ENCODE results near the gene PLPP3. TPM values are rescaled to one million over a fixed set of nuclear protein-coding genes. Genes with fewer than 3 reads are reported as not detected.

PLPP3 gene
- polyA plus RNA-seq, 1 donor = 91.7 TPM

DNA sequence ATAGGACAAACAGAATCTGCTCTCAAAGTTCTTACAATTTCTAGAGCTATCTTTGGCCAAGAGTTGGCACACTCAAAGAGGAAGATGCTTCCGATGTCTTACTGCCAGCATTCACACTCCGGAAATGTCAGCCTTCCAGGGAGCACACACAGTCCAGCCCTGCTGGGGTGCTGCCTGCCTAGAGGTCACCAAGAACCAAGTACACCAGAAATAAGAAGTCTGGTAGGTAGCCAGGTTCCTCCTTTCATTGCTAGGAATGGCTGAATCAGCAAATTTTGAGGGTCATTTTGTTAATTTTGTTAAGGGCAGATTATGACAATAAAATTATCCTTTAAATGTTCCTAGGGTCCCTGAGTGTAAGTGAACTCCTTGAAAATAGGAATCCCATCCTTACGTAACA is 77.5 kb downstream of the PLPP3 start:
- no peak for DNase-seq

DNA sequence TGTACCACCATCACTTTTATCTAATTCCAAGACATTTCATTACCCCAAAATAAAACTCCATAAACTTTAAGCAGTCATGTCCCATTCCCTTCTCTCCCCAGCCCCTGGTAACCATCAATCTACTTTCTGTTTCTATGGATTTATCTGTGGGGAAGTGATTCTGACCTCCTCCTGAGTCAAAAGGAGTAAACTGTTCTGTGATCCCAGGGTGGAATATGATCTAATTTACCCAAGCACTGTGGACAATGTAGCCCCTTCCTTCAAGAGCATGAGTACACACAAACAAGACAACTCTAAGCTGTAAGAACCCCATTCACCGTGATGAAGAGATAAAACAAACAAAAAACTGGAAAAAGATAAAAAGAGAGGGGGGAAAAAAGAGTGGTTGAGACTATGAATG is 77.9 kb downstream of the PLPP3 start:
- DNase-seq = no peak

DNA sequence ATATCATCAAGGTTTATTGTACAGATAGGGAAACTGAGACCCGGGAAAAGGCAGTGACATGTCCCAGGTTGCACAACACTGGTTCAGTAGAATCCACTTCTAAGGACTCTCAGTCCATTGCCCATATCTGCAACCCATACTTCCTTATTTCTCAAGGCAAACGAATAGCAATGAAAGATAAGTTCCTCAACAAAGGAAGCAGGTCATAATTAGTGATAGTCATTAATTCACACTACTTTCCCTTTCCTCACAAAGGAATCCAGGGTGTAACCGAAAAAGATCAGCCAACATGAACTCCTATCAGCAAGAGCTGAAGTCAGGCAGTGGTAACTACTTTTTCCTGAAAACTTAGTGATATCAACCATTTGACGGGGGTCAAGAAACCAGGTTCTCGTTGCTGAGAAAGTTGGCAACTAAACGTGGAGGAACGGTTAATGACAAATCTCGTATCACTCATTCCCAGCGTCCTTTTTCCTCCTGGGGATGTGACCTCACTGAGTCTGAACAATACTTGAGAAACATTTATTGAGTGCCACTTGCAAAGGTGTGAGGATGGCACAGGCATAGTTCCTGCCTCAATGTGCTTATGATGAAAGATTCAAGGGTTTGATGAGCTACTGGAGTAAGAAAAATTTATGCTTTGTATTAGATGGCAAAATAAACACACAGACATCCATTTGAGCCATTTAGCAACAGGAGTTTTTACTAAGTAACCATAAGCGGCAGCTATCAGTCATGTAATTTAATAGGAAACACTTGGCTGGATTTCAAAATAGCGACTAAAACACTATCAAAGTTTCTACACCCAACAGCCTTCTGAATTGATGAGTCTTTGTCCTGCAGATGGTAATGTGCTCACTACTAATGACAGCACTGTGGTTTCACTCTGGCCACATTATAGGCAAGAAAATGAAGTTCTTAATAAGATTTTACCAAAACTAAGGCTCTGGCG is 82.3 kb downstream of the PLPP3 start:
- DNase-seq = no peak

DNA sequence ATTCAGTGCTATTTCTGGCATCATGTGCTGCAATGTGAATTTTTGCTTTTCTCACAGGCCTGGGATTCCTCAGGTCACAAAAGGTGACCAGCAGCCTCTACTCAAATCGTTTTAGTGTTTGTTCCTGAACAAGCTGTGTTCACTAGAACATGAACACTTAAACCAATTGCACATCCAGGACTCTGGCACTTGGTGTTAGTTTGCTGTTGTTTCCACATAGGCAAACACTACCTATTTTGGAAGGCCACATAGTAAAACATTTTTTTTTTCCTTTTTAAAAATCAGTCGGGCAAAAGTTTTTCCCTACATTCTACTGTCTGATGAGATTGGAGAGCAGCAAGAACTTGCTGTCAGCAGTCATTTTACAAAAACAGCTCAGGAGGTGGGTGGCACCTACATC is 83.2 kb downstream of the PLPP3 start:
- DNase-seq = no peak

DNA sequence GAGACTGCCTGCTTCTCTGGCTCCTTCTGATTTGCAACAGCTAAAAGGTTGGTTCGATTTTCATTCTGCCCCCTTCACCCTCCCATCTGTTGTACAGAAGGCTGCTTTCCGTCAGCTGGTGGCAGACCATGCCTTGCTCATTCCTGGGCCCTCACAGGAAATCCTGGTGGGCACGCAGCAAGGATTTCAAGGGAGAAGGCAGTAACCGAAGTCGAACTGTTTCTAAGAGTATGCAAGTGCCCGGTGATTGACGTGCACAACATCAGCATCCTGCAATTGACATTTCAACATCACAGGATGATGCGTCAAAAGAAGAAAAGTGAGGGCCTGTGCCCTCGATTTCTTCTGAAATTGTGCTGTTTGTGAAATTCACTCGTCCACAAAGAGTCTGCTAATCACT is 83.8 kb downstream of the PLPP3 start:
- DNase-seq = no peak

DNA sequence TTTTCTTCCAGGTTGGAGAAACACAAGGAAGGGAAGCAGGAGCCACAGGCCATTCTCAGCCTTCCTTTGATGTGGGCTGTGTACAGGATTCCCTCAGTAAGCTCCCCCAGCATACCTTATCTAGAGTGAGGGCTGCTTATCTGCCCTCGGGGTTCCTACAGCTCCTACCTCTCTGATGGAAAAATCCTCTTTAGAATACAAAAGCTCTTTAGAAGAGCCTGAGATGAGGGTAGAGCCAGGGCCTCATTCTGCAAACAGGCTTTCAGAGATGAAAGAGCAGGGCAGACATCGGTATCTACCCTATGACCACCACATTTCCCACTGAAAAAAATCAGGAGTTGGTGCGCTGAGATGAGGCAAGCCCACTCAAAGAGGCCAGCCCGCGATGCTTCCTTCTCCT is 85.1 kb downstream of the PLPP3 start:
- no peak for DNase-seq

DNA sequence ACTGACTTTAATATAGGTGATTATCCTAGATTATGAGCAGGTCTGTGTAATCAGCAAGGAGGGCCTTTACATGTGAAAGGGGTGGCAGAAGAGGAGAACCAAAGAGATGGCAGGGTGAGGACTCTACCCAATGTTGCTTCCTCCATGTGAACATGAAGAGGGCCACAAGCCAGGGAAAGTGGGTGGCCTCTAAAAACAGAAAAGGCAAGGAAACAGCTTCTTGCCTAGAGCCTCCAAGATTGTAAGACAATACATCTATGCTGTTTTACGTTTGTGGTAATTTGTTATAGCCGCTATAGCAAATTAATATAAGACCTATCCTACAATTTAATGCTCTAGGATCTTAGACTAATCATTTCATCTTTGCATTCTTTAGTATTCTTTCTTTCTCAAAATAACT is 85.5 kb downstream of the PLPP3 start:
- DNase-seq = no peak

DNA sequence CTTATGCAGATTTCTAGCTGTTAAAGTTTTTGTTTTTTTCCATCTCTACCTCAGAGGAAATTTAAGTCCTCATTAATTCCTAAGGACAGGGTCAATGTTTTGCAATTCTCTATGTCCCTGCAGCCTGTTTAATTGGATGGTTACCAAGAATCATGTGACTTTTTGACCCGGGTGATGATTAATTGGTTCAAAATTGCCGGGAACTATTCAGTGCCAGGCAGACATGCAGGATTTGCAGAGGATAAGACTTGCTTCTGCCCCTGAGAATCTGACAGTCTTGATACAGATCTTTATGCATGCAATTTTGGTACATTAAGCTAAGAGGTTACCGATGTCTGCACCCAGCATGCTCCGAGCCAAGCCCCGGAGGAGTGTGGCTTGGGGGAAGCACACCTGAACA is 87.9 kb downstream of the PLPP3 start:
- DNase-seq = no peak

DNA sequence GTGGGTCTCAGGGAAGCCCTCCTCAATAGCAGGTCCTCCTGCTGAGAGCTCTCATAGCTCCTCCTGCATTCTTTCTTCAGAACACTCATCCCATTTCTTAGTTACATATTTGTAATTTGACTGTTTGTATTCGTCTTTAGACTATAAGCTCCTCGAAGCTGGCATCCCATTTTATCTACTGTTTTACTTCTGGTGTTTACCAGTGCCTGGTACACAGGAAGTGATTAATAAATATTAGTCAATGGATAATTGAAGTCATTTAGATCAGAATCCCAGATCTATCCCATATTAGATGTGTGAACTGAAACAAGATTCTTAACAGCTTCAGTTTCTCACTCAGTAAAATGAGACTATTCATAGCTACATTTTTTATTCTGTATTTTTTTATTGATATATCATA is 88.7 kb downstream of the PLPP3 start:
- DNase-seq = no peak

DNA sequence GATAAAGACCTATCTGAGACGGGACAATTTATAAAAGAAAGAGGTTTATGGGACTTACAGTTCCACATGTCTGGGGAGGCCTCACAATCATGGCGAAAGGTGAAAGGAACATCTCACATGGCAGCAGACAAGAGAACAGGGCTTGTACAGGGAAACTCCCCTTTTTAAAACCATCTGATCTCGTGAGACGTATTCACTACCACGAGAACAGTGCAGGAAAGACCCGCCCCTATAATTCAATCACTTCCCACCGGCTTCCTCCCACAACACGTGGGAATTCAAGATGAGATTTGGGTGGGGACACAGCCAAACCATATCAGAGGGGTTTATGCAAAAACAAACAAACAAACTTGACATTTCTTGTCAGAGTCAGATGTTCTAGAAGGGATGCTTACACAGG is 89.7 kb downstream of the PLPP3 start:
- DNase-seq = no peak

DNA sequence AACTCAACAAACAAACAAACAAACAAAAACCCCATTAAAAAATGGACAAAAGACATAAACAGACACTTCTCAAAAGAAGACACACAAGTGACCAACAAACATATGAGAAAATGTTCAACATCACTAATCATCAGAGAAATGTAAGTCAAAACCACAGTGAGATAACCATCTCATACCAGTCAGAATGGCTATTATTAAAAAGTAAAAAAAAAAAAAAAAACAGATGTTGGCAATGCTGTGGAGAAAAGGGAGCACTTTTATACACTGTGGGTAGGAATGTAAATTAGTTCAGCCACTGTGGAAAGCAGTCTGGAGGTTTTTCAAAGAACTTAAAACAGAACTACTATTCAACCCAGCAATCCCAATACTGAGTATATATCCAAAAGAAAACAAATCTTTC is 94.7 kb downstream of the PLPP3 start:
- DNase-seq = no peak

DNA sequence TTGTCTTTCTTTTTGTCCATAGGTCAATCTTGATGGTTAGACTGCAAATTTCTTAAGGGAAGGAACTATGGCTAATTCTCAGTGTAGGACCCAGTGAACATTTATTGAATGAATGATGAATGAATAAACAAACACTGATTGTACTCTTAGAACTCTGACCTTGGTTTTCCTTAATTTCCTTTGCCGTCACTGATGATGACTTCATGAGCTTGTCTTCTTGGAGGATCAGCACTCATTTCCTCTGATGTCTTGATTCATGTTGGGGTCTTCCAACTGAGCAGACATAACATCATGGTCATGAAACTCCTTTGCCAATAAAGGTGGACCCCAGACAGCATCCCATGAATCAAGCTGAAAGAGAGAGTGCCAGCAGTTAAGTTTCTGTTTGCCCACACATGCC is 96.3 kb downstream of the PLPP3 start:
- DNase-seq = no peak

DNA sequence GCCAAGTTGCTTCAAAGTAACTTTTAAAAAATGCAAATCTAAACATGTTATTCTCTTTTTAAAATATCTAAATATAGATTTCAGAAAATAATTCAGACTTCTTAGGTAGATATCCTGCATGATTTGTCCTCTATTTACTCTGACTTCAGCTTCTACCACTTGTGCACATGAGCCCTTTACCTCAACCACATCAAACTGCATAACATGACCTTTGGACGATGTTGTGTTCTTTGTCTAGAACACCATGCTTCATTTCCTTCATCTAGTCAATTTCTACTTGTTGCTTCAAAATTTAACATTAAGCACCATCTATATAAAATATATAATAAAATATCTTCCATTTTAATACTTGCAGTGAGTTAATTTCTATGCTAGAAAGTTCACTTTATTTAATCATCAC is 96.9 kb downstream of the PLPP3 start:
- DNase-seq = no peak

DNA sequence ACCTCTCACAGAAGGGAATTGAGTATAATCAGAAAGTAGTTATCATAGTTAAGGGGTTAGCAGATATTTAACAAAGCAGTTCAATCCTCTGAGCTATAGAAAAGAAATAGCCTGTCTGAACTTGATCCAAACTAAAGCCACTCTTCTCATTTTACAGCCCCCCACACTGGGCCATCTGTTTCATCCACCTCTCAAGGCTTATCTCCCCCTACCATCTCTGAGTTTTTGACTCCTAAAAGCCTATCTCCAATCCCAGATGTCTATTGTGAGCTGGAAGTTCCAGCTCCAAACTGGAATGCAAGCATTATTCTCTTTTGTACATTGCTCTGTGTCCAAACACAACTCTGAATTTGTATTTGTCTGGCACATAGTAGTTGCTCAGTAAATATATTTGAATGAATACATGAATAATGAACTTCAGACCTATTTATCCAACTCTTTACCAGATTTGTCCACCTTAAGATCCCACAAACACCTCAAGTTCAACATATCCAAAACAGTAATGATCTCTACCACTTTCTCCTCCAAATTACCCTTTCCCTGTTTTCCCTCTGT is 98.1 kb downstream of the PLPP3 start:
- no peak for DNase-seq

DNA sequence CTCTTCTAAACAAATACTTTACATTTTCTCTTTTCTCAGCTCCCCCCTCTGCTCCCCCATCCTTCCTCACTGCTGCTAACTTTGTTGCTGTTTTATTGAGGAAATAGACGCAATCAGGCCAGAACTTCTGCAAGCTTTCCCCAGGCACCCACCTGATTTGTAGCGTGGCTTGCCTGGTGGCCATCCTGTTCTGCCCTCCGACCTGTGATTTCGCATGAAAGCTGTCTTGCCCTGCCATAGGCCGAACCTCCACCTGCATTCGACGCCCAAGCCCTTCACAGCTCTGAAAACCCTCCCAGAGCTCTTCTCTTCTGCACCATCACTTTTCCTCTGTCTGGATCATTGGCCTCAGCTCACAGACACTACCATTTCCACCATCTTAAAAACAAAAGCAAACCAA is 100.6 kb downstream of the PLPP3 start:
- DNase-seq = no peak

DNA sequence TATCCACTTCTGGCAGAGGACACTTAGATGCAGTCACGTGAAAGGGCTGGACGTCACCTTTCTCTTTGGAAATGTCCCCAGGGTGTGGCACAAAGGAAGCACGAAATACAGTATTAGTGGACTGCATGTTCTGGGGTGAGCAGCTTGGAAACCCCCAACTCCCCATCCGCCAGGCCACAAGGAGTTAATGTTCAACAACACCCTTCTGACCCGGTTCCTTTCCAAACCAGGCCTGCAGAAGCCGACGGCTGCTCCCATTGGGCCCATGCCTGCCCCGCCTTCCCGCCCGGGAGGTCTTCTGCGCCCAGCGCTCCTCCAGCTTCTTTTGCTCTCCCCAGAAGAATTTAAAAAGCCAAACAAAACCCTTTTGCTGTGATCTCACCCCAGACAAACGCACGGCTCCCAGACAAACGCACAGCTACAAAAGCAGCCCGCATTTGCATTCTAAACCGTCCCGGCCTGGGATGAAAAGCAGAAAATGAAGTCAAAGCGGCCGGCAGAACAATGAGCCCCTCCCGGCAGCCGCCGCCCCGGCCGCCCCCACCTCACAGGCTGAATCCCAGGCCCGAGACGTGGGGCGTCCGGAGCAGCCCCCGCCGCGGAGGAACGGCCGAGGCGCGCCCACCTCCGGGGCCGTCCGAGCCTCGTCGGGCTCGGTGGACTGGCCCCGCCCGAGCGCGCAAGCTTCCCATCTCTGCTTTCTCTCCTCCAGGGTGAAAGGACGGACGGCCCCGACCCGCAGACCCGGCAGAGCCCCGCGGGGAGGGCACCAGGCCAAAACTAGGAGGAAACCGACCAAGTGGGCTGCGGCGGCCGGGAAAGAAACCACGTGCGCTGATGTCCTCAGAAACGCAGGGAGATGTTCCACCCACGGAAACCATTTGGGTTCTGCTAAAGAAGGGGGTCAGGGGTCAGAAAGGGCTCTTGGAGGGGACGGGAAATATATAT is 101.9 kb downstream of the PLPP3 start:
- peak; percentile 53 for DNase-seq

DNA sequence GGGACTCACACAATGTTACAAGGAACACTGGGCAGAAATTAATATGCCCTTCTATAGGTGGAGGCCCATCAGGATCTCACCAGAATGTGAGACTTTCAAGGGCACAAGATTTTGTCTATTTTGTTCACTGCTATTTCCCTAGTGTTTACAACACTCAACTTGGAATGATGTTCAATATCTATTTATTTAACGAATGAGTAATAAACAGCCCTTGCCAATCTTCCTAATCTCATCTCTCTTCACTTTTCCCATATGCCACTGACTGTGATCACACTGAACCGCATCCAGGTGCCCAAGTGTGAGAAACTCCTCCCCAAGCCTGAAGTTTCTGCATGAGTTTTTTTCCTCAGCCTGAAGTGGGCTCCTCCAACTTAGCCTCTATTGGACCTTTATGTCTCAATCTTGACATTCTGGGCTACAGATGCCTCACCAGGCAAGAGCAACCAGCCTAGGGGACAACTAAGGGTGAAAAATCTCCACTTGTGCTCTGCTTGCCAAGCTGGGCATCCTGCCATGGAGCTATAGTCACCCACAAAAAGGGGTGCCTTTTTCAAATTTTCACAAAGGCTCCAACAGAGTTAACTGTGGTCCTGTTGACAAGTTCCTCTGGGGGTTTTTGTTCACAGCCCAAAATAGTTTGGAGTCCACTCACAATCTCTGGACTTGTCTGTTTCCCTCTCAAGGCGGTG is 105.6 kb downstream of the PLPP3 start:
- DNase-seq = no peak

DNA sequence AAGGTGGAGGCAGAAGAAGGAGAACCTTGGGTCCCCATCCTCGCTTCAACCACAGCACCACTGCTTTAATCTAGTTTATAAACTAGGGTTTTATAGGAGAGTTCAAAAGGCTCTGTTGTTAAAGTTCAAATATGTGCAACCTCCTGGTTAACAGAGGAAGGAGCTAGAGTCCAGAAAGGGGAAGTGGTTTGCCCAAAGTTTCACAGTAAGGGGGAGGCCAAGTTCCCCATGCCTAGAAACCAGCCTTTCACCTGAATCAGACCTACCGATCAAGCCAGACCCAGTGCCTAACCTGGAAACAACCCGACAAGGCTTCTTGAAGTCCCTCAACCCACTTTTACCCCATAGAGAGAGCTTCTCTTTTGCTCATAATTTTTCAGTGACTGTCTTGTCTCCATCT is 106.5 kb downstream of the PLPP3 start:
- no peak for DNase-seq

DNA sequence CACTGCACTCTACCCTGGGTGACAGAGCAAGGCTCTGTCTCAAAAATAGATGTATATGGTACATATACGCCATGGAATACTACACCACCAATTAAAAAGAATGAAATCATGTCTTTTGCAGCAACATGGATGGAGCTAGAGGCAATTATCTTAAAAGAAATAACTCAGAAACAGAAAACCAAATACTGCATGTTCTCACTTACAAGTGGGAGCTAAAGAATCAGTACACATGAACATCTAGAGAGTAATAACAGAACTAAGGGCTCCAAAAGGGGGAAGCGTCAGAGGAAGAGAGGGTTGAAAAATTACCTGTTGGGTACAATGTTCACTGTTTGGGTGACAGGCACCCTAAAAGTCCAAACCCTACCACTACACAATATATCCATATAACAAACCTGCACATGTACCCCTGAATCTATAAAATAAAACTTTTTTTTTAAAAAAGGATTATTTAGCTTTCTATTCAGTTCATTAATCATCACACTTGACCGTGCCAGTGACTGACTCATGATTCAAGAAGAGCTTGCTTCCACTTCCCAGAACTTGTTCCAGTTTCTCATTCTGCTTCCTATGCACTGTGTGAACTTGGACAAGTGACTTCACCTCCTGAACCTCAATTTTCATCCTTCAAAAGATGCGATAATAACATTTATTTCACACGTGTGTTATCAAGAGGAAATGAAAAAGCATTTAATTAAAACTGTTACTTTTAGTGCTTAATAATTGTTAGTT is 109.6 kb downstream of the PLPP3 start:
- DNase-seq = no peak

DNA sequence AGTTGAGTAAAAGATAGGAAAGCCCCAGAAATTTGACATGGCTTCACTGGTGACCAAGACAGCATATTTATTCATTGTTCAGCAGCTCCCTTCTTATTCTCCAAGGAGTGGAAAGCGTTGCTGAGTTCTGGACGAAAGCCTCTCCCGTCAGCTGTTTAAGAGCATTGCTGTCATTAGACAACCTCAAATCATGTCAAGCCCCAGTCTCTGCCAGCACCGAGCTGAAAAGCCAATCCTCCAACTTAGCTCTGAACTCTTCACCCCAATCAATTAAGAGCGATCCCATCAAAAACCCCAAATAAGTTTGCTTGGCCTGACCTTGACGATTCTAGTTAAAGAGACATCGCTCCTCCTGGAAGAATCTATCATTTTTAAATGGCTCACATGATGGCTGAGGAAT is 110.8 kb downstream of the PLPP3 start:
- no peak for DNase-seq

DNA sequence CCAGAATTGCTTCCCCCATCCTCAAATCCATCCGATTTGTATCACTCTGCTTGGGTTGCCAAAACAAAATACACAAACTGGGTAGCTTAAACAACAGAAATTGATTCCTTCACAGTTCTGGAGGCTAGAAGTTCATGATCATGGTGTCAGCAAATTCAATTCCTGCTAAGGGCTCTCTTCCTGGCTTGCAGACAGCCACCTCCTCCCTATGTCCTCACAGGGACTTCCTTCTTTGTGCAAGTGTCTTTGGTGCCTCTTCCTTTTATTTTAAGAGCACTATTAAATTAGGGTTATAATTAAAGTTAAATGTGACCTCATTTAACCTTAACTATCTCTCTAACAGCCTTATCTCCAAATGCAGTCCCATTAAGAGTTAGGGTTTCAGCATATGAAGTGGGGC is 112.8 kb downstream of the PLPP3 start:
- DNase-seq = no peak

DNA sequence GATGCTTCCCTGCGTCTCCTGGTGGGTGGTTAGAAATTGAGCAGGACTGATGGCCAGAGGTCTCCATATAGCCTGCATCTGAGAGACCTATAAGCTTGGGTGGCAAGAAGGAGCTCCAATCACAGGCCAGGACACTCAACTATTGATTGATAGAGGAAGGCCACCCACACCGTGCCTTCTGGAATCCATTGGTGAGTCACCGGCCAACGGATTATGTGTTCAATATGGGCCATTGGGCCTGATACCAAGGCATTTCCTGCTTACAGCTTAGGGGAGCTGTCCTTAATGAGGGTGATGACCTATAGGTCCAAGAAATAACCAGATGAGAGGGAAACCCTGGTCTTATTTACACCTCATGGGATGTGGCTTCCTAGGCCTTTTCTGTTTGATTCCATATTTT is 115.1 kb downstream of the PLPP3 start:
- no peak for DNase-seq
